ENCODE results near the gene ST8SIA4. TPM values are rescaled to one million over a fixed set of nuclear protein-coding genes. Genes with fewer than 3 reads are reported as not detected.

The ST8SIA4 gene
- total RNA-seq, 1 experiment from 2014 or later: 0.47 TPM

DNA sequence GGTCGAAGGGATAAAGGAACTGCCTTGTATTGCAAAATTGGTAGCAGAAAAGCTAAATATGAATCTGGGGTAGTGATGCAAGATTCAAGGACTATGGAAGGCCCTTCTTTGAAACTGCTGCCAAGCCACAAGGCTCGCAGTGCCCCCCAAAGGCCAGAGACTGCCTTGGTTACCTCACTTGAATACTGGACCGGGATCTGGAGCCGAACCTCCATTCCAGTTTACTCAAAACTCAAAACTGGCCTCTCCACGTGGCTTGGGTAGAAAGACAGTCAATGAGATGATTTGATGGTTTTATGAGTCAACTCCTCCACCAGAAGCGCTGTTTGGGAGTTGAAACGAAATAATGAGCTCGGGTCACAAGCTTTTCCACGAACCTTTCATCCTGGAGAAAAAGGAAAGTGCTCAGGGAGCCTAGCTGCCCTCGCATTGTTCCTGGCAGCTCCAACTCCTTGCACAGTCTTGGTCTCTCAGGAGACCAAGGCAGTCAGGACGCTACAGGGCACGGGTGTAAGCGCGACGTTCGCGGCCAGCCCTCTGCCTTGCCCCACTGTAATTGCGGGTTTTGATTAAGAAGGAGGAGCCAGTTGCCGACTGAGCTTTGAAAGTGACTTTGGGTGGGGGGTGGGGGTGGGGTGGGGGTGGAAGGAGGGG is 2.8 kb downstream of the ST8SIA4 start:
- peak; percentile 26 for DNase-seq (ENCODE audit: low spot score)
- intact Hi-C loops (cut with micrococcal nuclease; ENCODE audit: unreplicated experiment): loop anchor here (5.0 to 10.0 kb wide), 2 partner anchors 123 to 275 kb away; no protein-coding TSS in a partner anchor
- peaks cover 89% of the 10 kb centered on the region for H3K27me3 ChIP-seq (replicated peaks; ENCODE audit: insufficient read depth, low read depth, low read length, poor library complexity)

DNA sequence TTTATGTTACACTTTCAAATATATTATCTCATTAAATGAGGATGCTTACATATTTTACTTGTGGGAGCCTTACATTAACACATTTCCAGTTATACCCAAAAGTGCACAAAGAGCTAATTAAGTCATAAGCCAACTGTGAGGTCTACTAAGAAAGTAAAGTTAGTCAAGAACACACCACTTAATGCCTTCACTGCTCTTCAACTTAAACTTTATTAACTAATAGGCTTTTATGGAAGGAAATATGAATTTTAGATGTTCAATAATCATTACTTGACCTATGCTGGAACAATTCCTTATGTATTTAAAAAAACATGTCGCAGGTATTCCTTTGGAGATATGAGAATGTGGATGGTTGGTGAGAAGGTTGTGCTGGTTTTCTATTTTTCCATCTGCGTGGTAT is 3.4 kb downstream of the ST8SIA4 start:
- no peaks in the 10 kb centered on the region for H3K9me3 ChIP-seq (ENCODE audit: low read depth, low read length, poor library complexity, severe bottlenecking)
- BruUV-seq (replicated peaks): no TSS peak
- no peak overlapping the region for H3K27ac ChIP-seq (ENCODE audit: low read depth, low read length, poor library complexity, severe bottlenecking)
- TF ChIP-seq, protein P1, sequence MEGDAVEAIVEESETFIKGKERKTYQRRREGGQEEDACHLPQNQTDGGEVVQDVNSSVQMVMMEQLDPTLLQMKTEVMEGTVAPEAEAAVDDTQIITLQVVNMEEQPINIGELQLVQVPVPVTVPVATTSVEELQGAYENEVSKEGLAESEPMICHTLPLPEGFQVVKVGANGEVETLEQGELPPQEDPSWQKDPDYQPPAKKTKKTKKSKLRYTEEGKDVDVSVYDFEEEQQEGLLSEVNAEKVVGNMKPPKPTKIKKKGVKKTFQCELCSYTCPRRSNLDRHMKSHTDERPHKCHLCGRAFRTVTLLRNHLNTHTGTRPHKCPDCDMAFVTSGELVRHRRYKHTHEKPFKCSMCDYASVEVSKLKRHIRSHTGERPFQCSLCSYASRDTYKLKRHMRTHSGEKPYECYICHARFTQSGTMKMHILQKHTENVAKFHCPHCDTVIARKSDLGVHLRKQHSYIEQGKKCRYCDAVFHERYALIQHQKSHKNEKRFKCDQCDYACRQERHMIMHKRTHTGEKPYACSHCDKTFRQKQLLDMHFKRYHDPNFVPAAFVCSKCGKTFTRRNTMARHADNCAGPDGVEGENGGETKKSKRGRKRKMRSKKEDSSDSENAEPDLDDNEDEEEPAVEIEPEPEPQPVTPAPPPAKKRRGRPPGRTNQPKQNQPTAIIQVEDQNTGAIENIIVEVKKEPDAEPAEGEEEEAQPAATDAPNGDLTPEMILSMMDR (conservative IDR thresholded peaks at IDR 0.05; ENCODE audit: low read depth, low read length): no peak
- CTCF ChIA-PET: interaction anchor here (1.0 kb wide), 1 partner anchor 125 kb away, joined by 4 read pairs; no protein-coding TSS in a partner anchor
- H3K36me3 ChIP-seq (ENCODE audit: insufficient read depth, low read length, poor library complexity, severe bottlenecking): no peaks in the 10 kb centered on the region
- intact Hi-C loops (cut with micrococcal nuclease; ENCODE audit: unreplicated experiment): loop anchor here (5.0 to 10.0 kb wide), 2 partner anchors 122 to 275 kb away; no protein-coding TSS in a partner anchor
- peaks cover 89% of the 10 kb centered on the region for H3K27me3 ChIP-seq (replicated peaks; ENCODE audit: insufficient read depth, low read depth, low read length, poor library complexity)
- no peak for DNase-seq (ENCODE audit: low spot score)
- H3K4me3 ChIP-seq (ENCODE audit: low read depth, low read length, poor library complexity, severe bottlenecking): no peak overlapping the region
- POLR2A ChIA-PET (ENCODE audit: low non-redundant PET): no interaction called here
- H3K4me1 ChIP-seq (ENCODE audit: insufficient read depth, low read length, poor library complexity, severe bottlenecking): peaks cover 15% of the 10 kb centered on the region

More for the DNA sequence above, 2.8 kb downstream of the ST8SIA4 start:
- BruUV-seq (replicated peaks): no TSS peak
- ChIA-PET CTCF (interaction anchor here (0.8 to 1.0 kb wide), 2 partner anchors 126 to 129 kb away, joined by 3 to 4 read pairs; no protein-coding TSS in a partner anchor), POLR2A (ENCODE audit: low non-redundant PET) (no interaction called here)
- Histone ChIP-seq H3K4me1 (ENCODE audit: insufficient read depth, low read length, poor library complexity, severe bottlenecking) (peaks cover 15% of the 10 kb centered on the region), H3K36me3 (ENCODE audit: insufficient read depth, low read length, poor library complexity, severe bottlenecking) (no peaks in the 10 kb centered on the region), H3K27ac (ENCODE audit: low read depth, low read length, poor library complexity, severe bottlenecking) (no peak overlapping the region), H3K4me3 (ENCODE audit: low read depth, low read length, poor library complexity, severe bottlenecking) (peak overlapping the region; percentile 38), H3K9me3 (ENCODE audit: low read depth, low read length, poor library complexity, severe bottlenecking) (no peaks in the 10 kb centered on the region)
- TF ChIP-seq, protein P1 (conservative IDR thresholded peaks at IDR 0.05; ENCODE audit: low read depth, low read length): peak; percentile 47
- no peak for TF ChIP-seq EZH2 (IDR thresholded peaks at IDR 0.05; ENCODE audit: borderline replicate concordance, low read depth, low read length, poor library complexity, severe bottlenecking)

DNA sequence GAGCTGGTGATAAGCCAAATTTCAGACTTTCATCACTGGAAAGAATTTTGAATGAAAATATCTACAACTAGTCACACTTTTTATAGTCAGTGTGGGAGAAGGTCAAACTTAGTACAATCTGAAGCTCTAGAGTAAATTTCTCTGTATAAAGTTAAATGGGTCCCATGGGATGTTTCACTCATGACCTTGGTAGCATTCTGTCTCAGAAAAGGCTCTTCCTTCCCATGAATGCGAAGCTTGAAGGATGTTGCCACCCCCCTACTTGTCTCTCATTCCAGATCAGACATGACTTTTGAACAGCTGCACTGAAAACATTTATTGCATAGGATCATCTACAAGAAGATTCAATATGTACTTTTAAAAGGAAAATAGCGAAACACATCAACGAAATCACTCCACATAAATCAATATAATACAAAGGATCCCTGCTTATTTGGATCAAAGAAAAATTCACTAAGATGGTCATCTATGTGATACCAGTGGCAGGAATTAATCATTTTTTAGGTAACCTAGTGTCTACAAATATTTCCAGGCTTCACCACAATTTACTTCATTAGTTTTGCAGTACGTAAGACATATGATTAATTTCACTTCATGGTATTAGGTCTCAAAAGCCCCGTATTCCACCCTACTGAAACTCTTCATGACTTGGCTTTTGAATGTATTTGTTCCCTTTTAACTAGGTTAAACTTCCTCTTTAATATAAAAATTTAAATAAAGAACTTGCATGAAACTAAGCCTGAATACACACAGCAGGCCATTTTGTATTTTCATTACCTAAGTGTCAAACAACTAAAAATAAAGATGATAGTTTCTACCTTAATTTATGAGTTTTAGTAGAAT is 4.4 kb downstream of the ST8SIA4 start:
- DNase-seq (ENCODE audit: low spot score): no peak
- ChIA-PET CTCF (no interaction called here), POLR2A (ENCODE audit: low non-redundant PET) (no interaction called here)
- Histone ChIP-seq H3K27ac (ENCODE audit: low read depth, low read length, poor library complexity, severe bottlenecking) (no peak overlapping the region), H3K4me1 (ENCODE audit: insufficient read depth, low read length, poor library complexity, severe bottlenecking) (peaks cover 15% of the 10 kb centered on the region), H3K27me3 (replicated peaks; ENCODE audit: insufficient read depth, low read depth, low read length, poor library complexity) (peaks cover 87% of the 10 kb centered on the region), H3K9me3 (ENCODE audit: low read depth, low read length, poor library complexity, severe bottlenecking) (no peaks in the 10 kb centered on the region), H3K4me3 (ENCODE audit: low read depth, low read length, poor library complexity, severe bottlenecking) (no peak overlapping the region), H3K36me3 (ENCODE audit: insufficient read depth, low read length, poor library complexity, severe bottlenecking) (no peaks in the 10 kb centered on the region)
- BruUV-seq (replicated peaks): no TSS peak
- intact Hi-C loops (cut with micrococcal nuclease; ENCODE audit: unreplicated experiment): no loop called here
- no peak for TF ChIP-seq EZH2 (IDR thresholded peaks at IDR 0.05; ENCODE audit: borderline replicate concordance, low read depth, low read length, poor library complexity, severe bottlenecking)
- TF ChIP-seq, protein P1 (conservative IDR thresholded peaks at IDR 0.05; ENCODE audit: low read depth, low read length): no peak

Data from A673 (cell line).